Activated B cell treated with CpG ODN at 0.5 μM for 24 hours (primary cell): Measurements from ENCODE around the gene MTERF4. TPM values are rescaled to one million over a fixed set of nuclear protein-coding genes. Genes with fewer than 3 reads are reported as not detected.
"Not testable (repeated sequence)": the region's sequence is repeated elsewhere in the genome, so short reads cannot be mapped to it uniquely, and the experiment has no call there.

ENCODE experiments used
- ATAC-seq: fragments of 200-7000 bp; cut with Tn5 transposase; one replicate; pipeline ENCODE4 v1.10.0; 2021; ENCODE audit warnings: low read depth, mild to moderate bottlenecking, moderate library complexity
- CTCF ChIA-PET: fragments of 350-600 bp; sonication (Branson Sonifier 250); formaldehyde crosslinking; loops from one replicate; lab custom pipeline; 2021; ENCODE audit warnings: antibody characterized with exemption; lab: Charles Lee
- POLR2A ChIA-PET: fragments of 350-600 bp; sonication (Branson Sonifier 250); formaldehyde crosslinking; loops from one replicate; lab custom pipeline; 2021; ENCODE audit warnings: antibody characterized with exemption; lab: Charles Lee
- DNase-seq: peaks from one replicate; pipeline ENCODE4 v3.0.0; 2022
- H3K27ac Mint-ChIP-seq: one replicate; pipeline ENCODE4 v1.8.0; 2020; ENCODE audit warnings: mixed read lengths
- H3K27me3 Mint-ChIP-seq: one replicate; pipeline ENCODE4 v1.8.0; 2021; ENCODE audit warnings: mixed read lengths
- H3K36me3 Mint-ChIP-seq: one replicate; pipeline ENCODE4 v1.8.0; 2021; ENCODE audit warnings: low read depth, mixed read lengths
- H3K4me1 Mint-ChIP-seq: one replicate; pipeline ENCODE4 v1.8.0; 2021; ENCODE audit warnings: mixed read lengths
- H3K4me3 Mint-ChIP-seq: one replicate; pipeline ENCODE4 v1.8.0; 2020; ENCODE audit warnings: mild to moderate bottlenecking, mixed read lengths
- H3K9me3 Mint-ChIP-seq: one replicate; pipeline ENCODE4 v1.8.0; 2020; ENCODE audit warnings: mixed read lengths
- intact Hi-C: fragments of 100-400 bp; cut with micrococcal nuclease; formaldehyde crosslinking; loops from one replicate; pipeline ENCODE4 v1.15.1; 2024
- total RNA-seq: library from RNA; stranded (reverse); gene quantifications from 2 replicates; pipeline ENCODE4 v1.2.3, GENCODE V29; 2022
- TF ChIP-seq, protein P1 (sequence below): fragments of 200-600 bp; IDR thresholded peaks from one replicate; pipeline ENCODE4 v1.8.0; 2022; ENCODE audit warnings: antibody characterized with exemption, mild to moderate bottlenecking

Gene MTERF4
- total RNA-seq, 1 donor from 2014 or later = 122 TPM

GRCh38 chr2:241108271-241109209 lies 6.5 kb upstream of the MTERF4 start:
- peaks cover 55% of the 10 kb centered on the region for H3K4me1 Mint-ChIP-seq
- CTCF ChIA-PET = interaction anchor here (1.5 kb wide), 1 partner anchor 42 kb away, joined by 9 read pairs; the partner anchor contains the start of gene PPP1R7
- POLR2A ChIA-PET = interaction anchor here (1.1 to 6.9 kb wide), 5 partner anchors 7 to 41 kb away, joined by 3 to 142 read pairs (median 91); partner anchors contain the start of genes MTERF4, PASK and PPP1R7
- intact Hi-C loops = loop anchor here (10.0 kb wide), 1 partner anchor 544 kb away; the partner anchor contains the start of genes DUSP28 and RNPEPL1
- H3K9me3 Mint-ChIP-seq = no peaks in the 10 kb centered on the region
- peaks cover 28% of the 10 kb centered on the region for H3K36me3 Mint-ChIP-seq
- TF ChIP-seq, protein P1, sequence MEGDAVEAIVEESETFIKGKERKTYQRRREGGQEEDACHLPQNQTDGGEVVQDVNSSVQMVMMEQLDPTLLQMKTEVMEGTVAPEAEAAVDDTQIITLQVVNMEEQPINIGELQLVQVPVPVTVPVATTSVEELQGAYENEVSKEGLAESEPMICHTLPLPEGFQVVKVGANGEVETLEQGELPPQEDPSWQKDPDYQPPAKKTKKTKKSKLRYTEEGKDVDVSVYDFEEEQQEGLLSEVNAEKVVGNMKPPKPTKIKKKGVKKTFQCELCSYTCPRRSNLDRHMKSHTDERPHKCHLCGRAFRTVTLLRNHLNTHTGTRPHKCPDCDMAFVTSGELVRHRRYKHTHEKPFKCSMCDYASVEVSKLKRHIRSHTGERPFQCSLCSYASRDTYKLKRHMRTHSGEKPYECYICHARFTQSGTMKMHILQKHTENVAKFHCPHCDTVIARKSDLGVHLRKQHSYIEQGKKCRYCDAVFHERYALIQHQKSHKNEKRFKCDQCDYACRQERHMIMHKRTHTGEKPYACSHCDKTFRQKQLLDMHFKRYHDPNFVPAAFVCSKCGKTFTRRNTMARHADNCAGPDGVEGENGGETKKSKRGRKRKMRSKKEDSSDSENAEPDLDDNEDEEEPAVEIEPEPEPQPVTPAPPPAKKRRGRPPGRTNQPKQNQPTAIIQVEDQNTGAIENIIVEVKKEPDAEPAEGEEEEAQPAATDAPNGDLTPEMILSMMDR = no peak
- no peak for ATAC-seq
- H3K27ac Mint-ChIP-seq = peak overlapping the region; percentile 74
- peak overlapping the region; percentile 33 for H3K4me3 Mint-ChIP-seq
- no peak for DNase-seq
- no peaks in the 10 kb centered on the region for H3K27me3 Mint-ChIP-seq

DNA sequence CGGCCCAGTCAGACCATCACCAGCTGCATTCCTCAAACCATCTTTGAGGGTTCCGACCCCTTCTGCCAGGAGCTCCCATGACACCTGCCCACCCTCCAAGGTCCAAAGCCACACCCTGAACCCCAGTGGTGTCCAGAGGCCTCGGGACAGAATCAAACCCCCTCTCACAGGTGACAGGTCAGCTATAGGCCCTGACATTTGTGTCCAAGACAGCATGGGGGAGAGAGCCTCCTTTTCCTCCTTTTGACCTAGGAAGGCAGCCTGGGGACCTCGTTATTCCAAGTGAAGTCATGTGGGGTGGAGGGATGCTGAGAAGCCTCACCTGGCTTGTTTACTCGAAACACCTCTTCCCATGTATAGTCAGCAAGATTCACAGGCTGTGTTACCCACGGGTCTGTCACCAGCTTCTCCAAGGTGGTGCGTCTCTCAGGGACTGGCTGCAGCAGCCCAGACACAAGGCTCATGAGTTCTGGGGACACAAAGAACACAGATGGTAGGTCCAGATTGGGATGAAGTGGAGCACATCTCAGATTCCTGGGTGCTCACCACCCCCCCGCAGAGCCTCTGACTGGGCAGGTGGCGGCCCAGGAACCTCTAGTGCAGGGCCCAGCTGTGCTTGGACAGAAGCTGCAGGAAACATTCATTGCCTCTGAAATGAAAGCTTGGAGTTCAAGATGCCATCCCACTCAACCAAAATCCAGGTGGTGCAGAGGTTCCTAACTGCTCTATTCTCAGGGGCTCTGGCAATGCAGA lies 5.1 kb upstream of the MTERF4 start:
- ChIA-PET POLR2A (interaction anchor here (1.1 to 6.9 kb wide), 2 partner anchors 20 to 43 kb away, joined by 4 to 99 read pairs; partner anchors contain the start of genes PASK and PPP1R7), CTCF (no interaction called here)
- H3K4me1 Mint-ChIP-seq = peaks cover 59% of the 10 kb centered on the region
- TF ChIP-seq, protein P1 = no peak
- intact Hi-C loops = loop anchor here (10.0 kb wide), 1 partner anchor 542 kb away; the partner anchor contains the start of genes DUSP28 and RNPEPL1
- H3K27me3 Mint-ChIP-seq = no peaks in the 10 kb centered on the region
- no peak overlapping the region for H3K4me3 Mint-ChIP-seq
- no peaks in the 10 kb centered on the region for H3K9me3 Mint-ChIP-seq
- no peak overlapping the region for H3K27ac Mint-ChIP-seq
- DNase-seq (no peak), ATAC-seq (no peak)
- peaks cover 29% of the 10 kb centered on the region for H3K36me3 Mint-ChIP-seq

DNA sequence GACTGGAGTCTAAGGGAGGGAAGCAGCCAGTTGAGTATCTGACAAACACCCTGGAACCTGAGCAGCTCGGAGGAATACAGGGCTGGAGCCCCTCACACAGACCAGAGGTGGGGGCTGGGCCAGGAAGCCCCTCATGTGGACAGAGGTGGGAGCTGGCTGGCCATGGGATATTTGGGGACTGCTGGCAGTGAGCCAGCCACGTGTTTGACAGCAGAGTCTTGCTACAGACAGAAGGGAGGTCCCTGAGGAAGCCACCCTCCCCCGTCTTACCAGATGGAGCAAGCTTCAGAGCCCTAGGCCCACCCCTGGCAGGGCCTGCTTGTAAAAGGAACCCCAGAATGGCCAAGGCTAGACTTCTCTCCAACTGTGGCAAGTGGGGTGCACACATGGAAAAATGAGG lies 3.6 kb upstream of the MTERF4 start:
- Mint-ChIP-seq H3K4me3 (no peak overlapping the region), H3K9me3 (no peaks in the 10 kb centered on the region), H3K36me3 (peaks cover 31% of the 10 kb centered on the region), H3K27me3 (no peaks in the 10 kb centered on the region), H3K4me1 (peaks cover 51% of the 10 kb centered on the region), H3K27ac (no peak overlapping the region)
- DNase-seq (no peak), ATAC-seq (no peak)
- TF ChIP-seq, protein P1 = no peak
- CTCF ChIA-PET = no interaction called here
- POLR2A ChIA-PET = interaction anchor here (7.5 kb wide), 1 partner anchor 44 kb away, joined by 137 read pairs; the partner anchor contains the start of genes PASK and PPP1R7
- intact Hi-C loops = loop anchor here (10.0 kb wide), 1 partner anchor 541 kb away; the partner anchor contains the start of genes DUSP28 and RNPEPL1

- not testable (repeated sequence) for H3K4me3 Mint-ChIP-seq
- intact Hi-C loops = loop anchor here (10.0 kb wide), 1 partner anchor 540 kb away; the partner anchor contains the start of genes DUSP28 and RNPEPL1
Measured at GRCh38 chr2:241104611-241105010, 2.5 kb upstream of the MTERF4 start.

GRCh38 chr2:241103176-241103595 lies 1.1 kb upstream of the MTERF4 start:
- Mint-ChIP-seq H3K27ac (peak overlapping the region; percentile 98), H3K36me3 (peaks cover 48% of the 10 kb centered on the region), H3K27me3 (no peaks in the 10 kb centered on the region), H3K9me3 (no peaks in the 10 kb centered on the region), H3K4me3 (peak overlapping the region; percentile 97), H3K4me1 (peaks cover 51% of the 10 kb centered on the region)
- POLR2A ChIA-PET = interaction anchor here (0.6 to 7.5 kb wide), 7 partner anchors 8 to 599 kb away, joined by 3 to 142 read pairs (median 9); partner anchors contain the start of genes ING5, PASK and PPP1R7
- intact Hi-C loops = loop anchor here (10.0 kb wide), 1 partner anchor 538 kb away; the partner anchor contains the start of genes DUSP28 and RNPEPL1
- ATAC-seq (no peak), DNase-seq (no peak)
- TF ChIP-seq, protein P1 = no peak
- CTCF ChIA-PET = no interaction called here

More at GRCh38 chr2:241104611-241105010, 2.5 kb upstream of the MTERF4 start:
- Mint-ChIP-seq H3K36me3 (peaks cover 38% of the 10 kb centered on the region), H3K4me1 (peaks cover 51% of the 10 kb centered on the region)
- ATAC-seq, H3K27me3 Mint-ChIP-seq, DNase-seq, H3K9me3 Mint-ChIP-seq, H3K27ac Mint-ChIP-seq: not testable (repeated sequence)
- ChIA-PET POLR2A (interaction anchor here (0.5 to 7.5 kb wide), 5 partner anchors 7 to 452 kb away, joined by 3 to 142 read pairs (median 12); partner anchors contain the start of genes PASK and PPP1R7), CTCF (interaction anchor here (0.6 kb wide), 1 partner anchor 152 kb away, joined by 3 read pairs; no protein-coding TSS in a partner anchor)
